K562 (cell line): ENCODE data around the gene CD40. TPM values are rescaled to one million over a fixed set of nuclear protein-coding genes. Genes with fewer than 3 reads are reported as not detected.
A peak's percentile ranks its signal among the peaks of the same experiment; 100 is the strongest.

Source experiments
- CHD2 ChIP-seq: IDR thresholded peaks from 2 replicates; pipeline ENCODE4 v1.6.1; 2011; ENCODE audit warnings: low read depth, low read length
- DPF2 ChIP-seq: fragments of 450-650 bp; IDR thresholded peaks from 2 replicates; pipeline ENCODE4 v1.6.1; 2016
- EHMT2 ChIP-seq: fragments of 450-650 bp; IDR thresholded peaks from 2 replicates; pipeline ENCODE4 v1.6.1; 2018; ENCODE audit warnings: antibody characterized with exemption
- EP400 ChIP-seq: fragments of 450-650 bp; IDR thresholded peaks from 2 replicates; pipeline ENCODE4 v1.6.1; 2017; ENCODE audit warnings: antibody characterized with exemption, mild to moderate bottlenecking, moderate library complexity
- ILK ChIP-seq: fragments of 450-650 bp; IDR thresholded peaks from 2 replicates; pipeline ENCODE4 v1.6.1; 2016; ENCODE audit warnings: missing genetic modification characterization, low read depth, mild to moderate bottlenecking, missing compliant biosample characterization, moderate library complexity, borderline replicate concordance
- MCM5 ChIP-seq: fragments of 450-650 bp; IDR thresholded peaks from 2 replicates; pipeline ENCODE4 v1.6.1; 2016; ENCODE audit warnings: low read depth
- RBBP5 ChIP-seq: fragments of 200-600 bp; sonication (generic); IDR thresholded peaks from 2 replicates; pipeline ENCODE4 v1.6.1; 2012; ENCODE audit warnings: borderline replicate concordance, mild to moderate bottlenecking, low read length, control low read depth, inconsistent platforms; ENCODE audit not compliant: insufficient read depth, poor library complexity, severe bottlenecking
- THRB ChIP-seq: fragments of 450-650 bp; formaldehyde crosslinking; conservative IDR thresholded peaks from 2 replicates; pipeline ENCODE4 v1.4.0; 2022; ENCODE audit warnings: mild to moderate bottlenecking, missing genetic modification characterization
- TRIM25 ChIP-seq: fragments of 450-650 bp; IDR thresholded peaks from 2 replicates; pipeline ENCODE4 v1.7.0; 2016; ENCODE audit warnings: borderline replicate concordance
- U2AF2 ChIP-seq: fragments of 200-400 bp; formaldehyde crosslinking; optimal IDR thresholded peaks from 2 replicates; pipeline ENCODE3; 2017; ENCODE audit warnings: low read depth, mild to moderate bottlenecking, low read length
- YY1 ChIP-seq, 3 experiments: IDR thresholded peaks; 2 replicates each; pipeline ENCODE4 v1.6.1; 2011; ENCODE audit warnings: low read length in 2 of 3, mild to moderate bottlenecking in 2 of 3, moderate library complexity in 2 of 3, borderline replicate concordance in 1 of 3, control low read depth in 1 of 3, low read depth in 1 of 3; ENCODE audit not compliant: insufficient read depth in 3 of 3, insufficient replicate concordance in 2 of 3, control insufficient read depth in 1 of 3, insufficient read length in 1 of 3; ENCODE audit errors: extremely low read depth in 1 of 3
- ZBTB7A ChIP-seq: IDR thresholded peaks from 2 replicates; pipeline ENCODE4 v1.6.1; 2011; ENCODE audit warnings: low read depth, mild to moderate bottlenecking, low read length, moderate library complexity, borderline replicate concordance; ENCODE audit not compliant: control insufficient read depth
- ZKSCAN3 ChIP-seq: fragments of 250-450 bp; sonication (Bioruptor Pico); IDR thresholded peaks from 2 replicates; pipeline ENCODE4 v1.4.0; 2020
- ZNF134 ChIP-seq: fragments of 250-450 bp; sonication (Bioruptor Pico); conservative IDR thresholded peaks from 2 replicates; pipeline ENCODE4 v1.4.0; 2020
- ZNF311 ChIP-seq: fragments of 250-450 bp; sonication (Bioruptor Pico); IDR thresholded peaks from 2 replicates; pipeline ENCODE4 v1.4.0; 2020; ENCODE audit warnings: mild to moderate bottlenecking, moderate library complexity
- polyA plus RNA-seq, 8 experiments: library from polyadenylated mRNA; depleted of rRNA in 4 of 8; stranded (reverse) in 5 of 8; unstranded in 3 of 8; fragments of >200 nt; fragmentation: Nextera tagmentation in 2 of 8; fragmentation: Illumina TruSeq in 1 of 8; extraction: Ambion mirVana in 2 of 8; extraction: Trizol in 1 of 8; gene quantifications; 2 replicates each; pipeline versions ENCODE4 v1.2.1 to v1.2.3, GENCODE V29; 2011 to 2014; ENCODE audit warnings: inconsistent platforms in 1 of 8, missing spikeins in 1 of 8
- total RNA-seq, 7 experiments: library from RNA; depleted of rRNA in 6 of 7; stranded (reverse); fragments of >200 nt in 6 of 7; fragmentation: Illumina TruSeq in 2 of 7; extraction: Trizol in 2 of 7; gene quantifications; 2 replicates each; pipeline versions ENCODE4 v1.2.1 to v1.2.3, GENCODE V29; 2011 to 2021; ENCODE audit warnings: low replicate concordance in 1 of 7
- TF ChIP-seq, protein P1 (sequence below): sonication (generic); formaldehyde crosslinking; IDR thresholded peaks from 2 replicates; pipeline ENCODE4 v1.8.0; 2022; ENCODE audit warnings: mild to moderate bottlenecking, missing genetic modification reagents
- TF ChIP-seq, protein P2 (sequence below): sonication (generic); formaldehyde crosslinking; IDR thresholded peaks from 2 replicates; pipeline ENCODE4 v1.8.0; 2022; ENCODE audit warnings: missing genetic modification reagents, mild to moderate bottlenecking, moderate library complexity, borderline replicate concordance
- TF ChIP-seq, protein P3 (sequence below): fragments of 450-650 bp; formaldehyde crosslinking; IDR thresholded peaks from 2 replicates; pipeline ENCODE4 v1.4.0; 2020; ENCODE audit warnings: mild to moderate bottlenecking

The CD40 gene
- total and polyA plus RNA-seq, 9 of the 15 experiments (the other 6 are each of a cell fraction or from before 2014, with no cell fraction given): 0.76 to 3.7 (median 1.6) TPM

GRCh38 chr20:46085179-46085851 is 32.8 kb upstream of the CD40 start (continued):
- TF ChIP-seq, protein P1, sequence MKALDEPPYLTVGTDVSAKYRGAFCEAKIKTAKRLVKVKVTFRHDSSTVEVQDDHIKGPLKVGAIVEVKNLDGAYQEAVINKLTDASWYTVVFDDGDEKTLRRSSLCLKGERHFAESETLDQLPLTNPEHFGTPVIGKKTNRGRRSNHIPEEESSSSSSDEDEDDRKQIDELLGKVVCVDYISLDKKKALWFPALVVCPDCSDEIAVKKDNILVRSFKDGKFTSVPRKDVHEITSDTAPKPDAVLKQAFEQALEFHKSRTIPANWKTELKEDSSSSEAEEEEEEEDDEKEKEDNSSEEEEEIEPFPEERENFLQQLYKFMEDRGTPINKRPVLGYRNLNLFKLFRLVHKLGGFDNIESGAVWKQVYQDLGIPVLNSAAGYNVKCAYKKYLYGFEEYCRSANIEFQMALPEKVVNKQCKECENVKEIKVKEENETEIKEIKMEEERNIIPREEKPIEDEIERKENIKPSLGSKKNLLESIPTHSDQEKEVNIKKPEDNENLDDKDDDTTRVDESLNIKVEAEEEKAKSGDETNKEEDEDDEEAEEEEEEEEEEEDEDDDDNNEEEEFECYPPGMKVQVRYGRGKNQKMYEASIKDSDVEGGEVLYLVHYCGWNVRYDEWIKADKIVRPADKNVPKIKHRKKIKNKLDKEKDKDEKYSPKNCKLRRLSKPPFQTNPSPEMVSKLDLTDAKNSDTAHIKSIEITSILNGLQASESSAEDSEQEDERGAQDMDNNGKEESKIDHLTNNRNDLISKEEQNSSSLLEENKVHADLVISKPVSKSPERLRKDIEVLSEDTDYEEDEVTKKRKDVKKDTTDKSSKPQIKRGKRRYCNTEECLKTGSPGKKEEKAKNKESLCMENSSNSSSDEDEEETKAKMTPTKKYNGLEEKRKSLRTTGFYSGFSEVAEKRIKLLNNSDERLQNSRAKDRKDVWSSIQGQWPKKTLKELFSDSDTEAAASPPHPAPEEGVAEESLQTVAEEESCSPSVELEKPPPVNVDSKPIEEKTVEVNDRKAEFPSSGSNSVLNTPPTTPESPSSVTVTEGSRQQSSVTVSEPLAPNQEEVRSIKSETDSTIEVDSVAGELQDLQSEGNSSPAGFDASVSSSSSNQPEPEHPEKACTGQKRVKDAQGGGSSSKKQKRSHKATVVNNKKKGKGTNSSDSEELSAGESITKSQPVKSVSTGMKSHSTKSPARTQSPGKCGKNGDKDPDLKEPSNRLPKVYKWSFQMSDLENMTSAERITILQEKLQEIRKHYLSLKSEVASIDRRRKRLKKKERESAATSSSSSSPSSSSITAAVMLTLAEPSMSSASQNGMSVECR: no peak
- TF ChIP-seq ZNF311 (CRISPR knock-in tag) (no peak), EHMT2 (0 out of 2 replicates have a peak, but pooled peaks have one; percentile 42), DPF2 (peak; percentile 83), ZNF134 (CRISPR knock-in tag) (no peak), CHD2 (no peak), ZBTB7A (no peak), ILK (tag) (no peak), THRB (CRISPR knock-in tag) (no peak), MCM5 (no peak), EP400 (no peak), TRIM25 (no peak), RBBP5 (no peak), YY1 (IDR thresholded peaks at IDR 0.05; ENCODE audit: borderline replicate concordance in 1 of 3, control insufficient read depth in 1 of 3, extremely low read depth in 1 of 3, insufficient read depth in 3 of 3, insufficient read length in 1 of 3, insufficient replicate concordance in 2 of 3, low read depth in 1 of 3, low read length in 2 of 3) (no peak), U2AF2 (no peak), ZKSCAN3 (CRISPR knock-in tag) (no peak)
- TF ChIP-seq, protein P2, sequence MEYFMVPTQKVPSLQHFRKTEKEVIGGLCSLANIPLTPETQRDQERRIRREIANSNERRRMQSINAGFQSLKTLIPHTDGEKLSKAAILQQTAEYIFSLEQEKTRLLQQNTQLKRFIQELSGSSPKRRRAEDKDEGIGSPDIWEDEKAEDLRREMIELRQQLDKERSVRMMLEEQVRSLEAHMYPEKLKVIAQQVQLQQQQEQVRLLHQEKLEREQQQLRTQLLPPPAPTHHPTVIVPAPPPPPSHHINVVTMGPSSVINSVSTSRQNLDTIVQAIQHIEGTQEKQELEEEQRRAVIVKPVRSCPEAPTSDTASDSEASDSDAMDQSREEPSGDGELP (CRISPR knock-in tag): no peak
- TF ChIP-seq, protein P3, sequence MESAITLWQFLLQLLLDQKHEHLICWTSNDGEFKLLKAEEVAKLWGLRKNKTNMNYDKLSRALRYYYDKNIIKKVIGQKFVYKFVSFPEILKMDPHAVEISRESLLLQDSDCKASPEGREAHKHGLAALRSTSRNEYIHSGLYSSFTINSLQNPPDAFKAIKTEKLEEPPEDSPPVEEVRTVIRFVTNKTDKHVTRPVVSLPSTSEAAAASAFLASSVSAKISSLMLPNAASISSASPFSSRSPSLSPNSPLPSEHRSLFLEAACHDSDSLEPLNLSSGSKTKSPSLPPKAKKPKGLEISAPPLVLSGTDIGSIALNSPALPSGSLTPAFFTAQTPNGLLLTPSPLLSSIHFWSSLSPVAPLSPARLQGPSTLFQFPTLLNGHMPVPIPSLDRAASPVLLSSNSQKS (CRISPR knock-in tag): no peak
